ENCODE measurements around the gene LY6G6C.

- TF ChIP-seq, protein P1, sequence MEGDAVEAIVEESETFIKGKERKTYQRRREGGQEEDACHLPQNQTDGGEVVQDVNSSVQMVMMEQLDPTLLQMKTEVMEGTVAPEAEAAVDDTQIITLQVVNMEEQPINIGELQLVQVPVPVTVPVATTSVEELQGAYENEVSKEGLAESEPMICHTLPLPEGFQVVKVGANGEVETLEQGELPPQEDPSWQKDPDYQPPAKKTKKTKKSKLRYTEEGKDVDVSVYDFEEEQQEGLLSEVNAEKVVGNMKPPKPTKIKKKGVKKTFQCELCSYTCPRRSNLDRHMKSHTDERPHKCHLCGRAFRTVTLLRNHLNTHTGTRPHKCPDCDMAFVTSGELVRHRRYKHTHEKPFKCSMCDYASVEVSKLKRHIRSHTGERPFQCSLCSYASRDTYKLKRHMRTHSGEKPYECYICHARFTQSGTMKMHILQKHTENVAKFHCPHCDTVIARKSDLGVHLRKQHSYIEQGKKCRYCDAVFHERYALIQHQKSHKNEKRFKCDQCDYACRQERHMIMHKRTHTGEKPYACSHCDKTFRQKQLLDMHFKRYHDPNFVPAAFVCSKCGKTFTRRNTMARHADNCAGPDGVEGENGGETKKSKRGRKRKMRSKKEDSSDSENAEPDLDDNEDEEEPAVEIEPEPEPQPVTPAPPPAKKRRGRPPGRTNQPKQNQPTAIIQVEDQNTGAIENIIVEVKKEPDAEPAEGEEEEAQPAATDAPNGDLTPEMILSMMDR (IDR thresholded peaks at IDR 0.05), result no peak
- TF ChIP-seq EP300 (IDR thresholded peaks at IDR 0.05), result no peak
- no peak for TF ChIP-seq POLR2A (IDR thresholded peaks at IDR 0.05; ENCODE audit: low read depth)
- no peak for TF ChIP-seq POLR2AphosphoS5 (IDR thresholded peaks at IDR 0.05)
Observed at GRCh38 chr6:31737315-31737990, 15.9 kb upstream of the LY6G6C start.
